Measurements from ENCODE around the gene TOX3.

Gene TOX3

GRCh38 chr16:52535076-52535475, 11.9 kb downstream of the TOX3 start:
- DNase-seq, result no peak

GRCh38 chr16:52533296-52533695, 13.6 kb downstream of the TOX3 start:
- no peak for DNase-seq

- no peak for DNase-seq
Measured at GRCh38 chr16:52532384-52532783, 14.6 kb downstream of the TOX3 start.

- no peak for DNase-seq
Measured at GRCh38 chr16:52529226-52529625, 17.7 kb downstream of the TOX3 start.

GRCh38 chr16:52528393-52529065, 18.4 kb downstream of the TOX3 start:
- no peak for DNase-seq

- DNase-seq, result no peak
Measured at GRCh38 chr16:52526830-52527229, 20.1 kb downstream of the TOX3 start.

- no peak for DNase-seq
Measured at GRCh38 chr16:52526116-52526828, 20.7 kb downstream of the TOX3 start.

GRCh38 chr16:52521570-52521969, 25.4 kb downstream of the TOX3 start:
- no peak for DNase-seq

GRCh38 chr16:52518884-52519283, 28.1 kb downstream of the TOX3 start:
- no peak for DNase-seq

GRCh38 chr16:52515068-52515671, 31.8 kb downstream of the TOX3 start:
- DNase-seq, result no peak

GRCh38 chr16:52512297-52512987, 34.5 kb downstream of the TOX3 start:
- DNase-seq, result no peak

- DNase-seq, result no peak
Measured at GRCh38 chr16:52501746-52502145, 45.2 kb downstream of the TOX3 start.

GRCh38 chr16:52500963-52501362, 46.0 kb downstream of the TOX3 start:
- no peak for DNase-seq

GRCh38 chr16:52499060-52499440, 47.9 kb downstream of the TOX3 start:
- no peak for DNase-seq

- DNase-seq, result no peak
Measured at GRCh38 chr16:52498328-52499059, 48.4 kb downstream of the TOX3 start.

GRCh38 chr16:52497067-52497816, 49.7 kb downstream of the TOX3 start:
- no peak for DNase-seq

GRCh38 chr16:52496051-52496876, 50.7 kb downstream of the TOX3 start:
- DNase-seq, result no peak

- DNase-seq, result no peak
Measured at GRCh38 chr16:52494621-52495020, 52.3 kb downstream of the TOX3 start.

- DNase-seq, result no peak
Measured at GRCh38 chr16:52494145-52494544, 52.8 kb downstream of the TOX3 start.

- no peak for DNase-seq
Measured at GRCh38 chr16:52492789-52493357, 54.1 kb downstream of the TOX3 start.

- no peak for DNase-seq
Measured at GRCh38 chr16:52491216-52491615, 55.7 kb downstream of the TOX3 start.
